GM12874 (cell line): ENCODE data around the gene MAST4.
A peak's percentile ranks its signal among the peaks of the same experiment; 100 is the strongest.

Source experiments
- CTCF ChIP-seq: IDR thresholded peaks from 2 replicates; pipeline ENCODE4 v1.5.1; 2011; ENCODE audit warnings: low read depth, mild to moderate bottlenecking, control low read depth, low read length, moderate library complexity; ENCODE audit not compliant: insufficient read depth

Gene MAST4

GRCh38 chr5:66744040-66744439 is 147.8 kb downstream of the MAST4 start:
- TF ChIP-seq CTCF = no peak

GRCh38 chr5:66745297-66745696 is 149.1 kb downstream of the MAST4 start:
- TF ChIP-seq CTCF = no peak

GRCh38 chr5:66747607-66748006 is 151.4 kb downstream of the MAST4 start:
- TF ChIP-seq CTCF = no peak

- TF ChIP-seq CTCF = no peak
These were observed 161.1 kb downstream of the MAST4 start for GRCh38 chr5:66757219-66757833.

GRCh38 chr5:66757834-66758371 is 161.7 kb downstream of the MAST4 start:
- no peak for TF ChIP-seq CTCF

GRCh38 chr5:66769030-66769733 is 173.0 kb downstream of the MAST4 start:
- no peak for TF ChIP-seq CTCF

GRCh38 chr5:66769839-66770617 is 173.8 kb downstream of the MAST4 start:
- TF ChIP-seq CTCF = 0 out of 2 replicates have a peak, but pooled peaks have one; percentile 5
